PC-9 (cell line): ENCODE measurements around the gene CCDC106.

Source experiments
- EZH2 ChIP-seq: fragments of 200-600 bp; sonication (generic); IDR thresholded peaks from 2 replicates; pipeline ENCODE4 v1.8.0; 2017; ENCODE audit warnings: antibody characterized with exemption, low read depth
- TF ChIP-seq, protein P1 (sequence below): fragments of 200-600 bp; sonication (generic); conservative IDR thresholded peaks from 2 replicates; pipeline ENCODE4 v1.6.1; 2017; ENCODE audit warnings: mixed run types, antibody characterized with exemption, mild to moderate bottlenecking, moderate library complexity

- TF ChIP-seq, protein P1, sequence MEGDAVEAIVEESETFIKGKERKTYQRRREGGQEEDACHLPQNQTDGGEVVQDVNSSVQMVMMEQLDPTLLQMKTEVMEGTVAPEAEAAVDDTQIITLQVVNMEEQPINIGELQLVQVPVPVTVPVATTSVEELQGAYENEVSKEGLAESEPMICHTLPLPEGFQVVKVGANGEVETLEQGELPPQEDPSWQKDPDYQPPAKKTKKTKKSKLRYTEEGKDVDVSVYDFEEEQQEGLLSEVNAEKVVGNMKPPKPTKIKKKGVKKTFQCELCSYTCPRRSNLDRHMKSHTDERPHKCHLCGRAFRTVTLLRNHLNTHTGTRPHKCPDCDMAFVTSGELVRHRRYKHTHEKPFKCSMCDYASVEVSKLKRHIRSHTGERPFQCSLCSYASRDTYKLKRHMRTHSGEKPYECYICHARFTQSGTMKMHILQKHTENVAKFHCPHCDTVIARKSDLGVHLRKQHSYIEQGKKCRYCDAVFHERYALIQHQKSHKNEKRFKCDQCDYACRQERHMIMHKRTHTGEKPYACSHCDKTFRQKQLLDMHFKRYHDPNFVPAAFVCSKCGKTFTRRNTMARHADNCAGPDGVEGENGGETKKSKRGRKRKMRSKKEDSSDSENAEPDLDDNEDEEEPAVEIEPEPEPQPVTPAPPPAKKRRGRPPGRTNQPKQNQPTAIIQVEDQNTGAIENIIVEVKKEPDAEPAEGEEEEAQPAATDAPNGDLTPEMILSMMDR: no peak
- no peak for TF ChIP-seq EZH2
Measured at GRCh38 chr19:55659822-55660221, 11.8 kb downstream of the CCDC106 start.
